Measurements from ENCODE around the gene PUM1. TPM values are rescaled to one million over a fixed set of nuclear protein-coding genes. Genes with fewer than 3 reads are reported as not detected.

The PUM1 gene
- total RNA-seq, 1 donor from 2014 or later, result 137 TPM

- Mint-ChIP-seq H3K4me3 (no peak overlapping the region), H3K36me3 (ENCODE audit: low read depth) (no peaks in the 10 kb centered on the region), H3K27me3 (peaks cover 8% of the 10 kb centered on the region), H3K27ac (no peak overlapping the region), H3K9me3 (no peaks in the 10 kb centered on the region), H3K4me1 (peaks cover 7% of the 10 kb centered on the region)
- ChIA-PET CTCF (no interaction called here), POLR2A (no interaction called here)
- no peak for DNase-seq
- intact Hi-C loops (cut with micrococcal nuclease), result no loop called here
- no peak for ATAC-seq (ENCODE audit: low read depth)
- TF ChIP-seq, protein P1, sequence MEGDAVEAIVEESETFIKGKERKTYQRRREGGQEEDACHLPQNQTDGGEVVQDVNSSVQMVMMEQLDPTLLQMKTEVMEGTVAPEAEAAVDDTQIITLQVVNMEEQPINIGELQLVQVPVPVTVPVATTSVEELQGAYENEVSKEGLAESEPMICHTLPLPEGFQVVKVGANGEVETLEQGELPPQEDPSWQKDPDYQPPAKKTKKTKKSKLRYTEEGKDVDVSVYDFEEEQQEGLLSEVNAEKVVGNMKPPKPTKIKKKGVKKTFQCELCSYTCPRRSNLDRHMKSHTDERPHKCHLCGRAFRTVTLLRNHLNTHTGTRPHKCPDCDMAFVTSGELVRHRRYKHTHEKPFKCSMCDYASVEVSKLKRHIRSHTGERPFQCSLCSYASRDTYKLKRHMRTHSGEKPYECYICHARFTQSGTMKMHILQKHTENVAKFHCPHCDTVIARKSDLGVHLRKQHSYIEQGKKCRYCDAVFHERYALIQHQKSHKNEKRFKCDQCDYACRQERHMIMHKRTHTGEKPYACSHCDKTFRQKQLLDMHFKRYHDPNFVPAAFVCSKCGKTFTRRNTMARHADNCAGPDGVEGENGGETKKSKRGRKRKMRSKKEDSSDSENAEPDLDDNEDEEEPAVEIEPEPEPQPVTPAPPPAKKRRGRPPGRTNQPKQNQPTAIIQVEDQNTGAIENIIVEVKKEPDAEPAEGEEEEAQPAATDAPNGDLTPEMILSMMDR (IDR thresholded peaks at IDR 0.05), result no peak
Observed at GRCh38 chr1:31108861-31109260, 43.3 kb upstream of the PUM1 start.

DNA sequence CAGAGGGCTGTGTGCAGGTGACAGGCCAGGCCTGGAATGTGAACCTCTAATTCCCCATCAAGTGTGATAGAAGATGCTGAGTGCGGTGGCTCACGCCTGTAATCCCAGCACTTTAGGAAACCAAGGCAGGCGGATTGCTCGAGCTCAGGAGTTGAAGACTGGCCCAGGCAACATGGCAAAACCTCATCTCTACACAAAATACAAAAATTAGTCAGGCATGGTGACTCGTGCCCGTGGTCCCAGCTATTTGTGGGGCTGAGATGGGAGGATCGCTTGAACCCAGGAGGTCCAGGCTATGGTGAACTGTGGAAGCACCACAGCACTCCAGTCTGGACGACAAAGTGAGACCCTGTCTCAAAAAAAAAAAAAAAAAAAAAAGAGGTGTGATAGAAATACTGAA, 40.1 kb upstream of the PUM1 start:
- Mint-ChIP-seq H3K27ac (no peak overlapping the region), H3K36me3 (ENCODE audit: low read depth) (no peaks in the 10 kb centered on the region), H3K4me1 (peaks cover 7% of the 10 kb centered on the region), H3K27me3 (peaks cover 5% of the 10 kb centered on the region), H3K9me3 (no peaks in the 10 kb centered on the region), H3K4me3 (no peak overlapping the region)
- DNase-seq, result no peak
- CTCF ChIA-PET, result no interaction called here
- TF ChIP-seq, protein P1 (IDR thresholded peaks at IDR 0.05), result no peak
- intact Hi-C loops (cut with micrococcal nuclease), result no loop called here
- POLR2A ChIA-PET, result no interaction called here
- no peak for ATAC-seq (ENCODE audit: low read depth)

DNA sequence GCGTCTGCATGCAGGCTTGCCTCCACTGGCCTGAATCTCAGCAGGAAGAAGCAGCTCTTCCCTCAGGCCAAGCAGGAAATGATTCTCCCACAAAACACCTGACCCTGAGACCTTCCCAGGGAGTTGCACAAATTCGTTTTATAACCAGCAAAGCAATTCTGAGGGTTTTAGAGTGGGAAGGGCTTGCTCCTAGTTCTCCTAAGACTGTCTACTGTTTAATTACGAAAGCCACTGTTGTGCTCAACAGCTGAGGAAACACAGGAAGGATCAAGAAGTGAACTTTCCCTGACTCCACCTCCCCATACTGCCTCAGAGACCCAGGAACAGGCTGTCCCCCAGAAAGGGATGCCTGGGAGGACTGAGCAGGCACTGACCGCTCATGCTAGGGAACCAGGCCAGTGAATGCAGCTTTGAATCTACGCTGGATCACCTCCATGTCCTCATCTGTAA, 37.0 kb upstream of the PUM1 start:
- CTCF ChIA-PET, result no interaction called here
- Mint-ChIP-seq H3K36me3 (ENCODE audit: low read depth) (no peaks in the 10 kb centered on the region), H3K4me3 (no peak overlapping the region), H3K27ac (no peak overlapping the region), H3K27me3 (peaks cover 3% of the 10 kb centered on the region), H3K9me3 (no peaks in the 10 kb centered on the region), H3K4me1 (no peaks in the 10 kb centered on the region)
- DNase-seq, result no peak
- intact Hi-C loops (cut with micrococcal nuclease), result no loop called here
- no peak for ATAC-seq (ENCODE audit: low read depth)
- TF ChIP-seq, protein P1 (IDR thresholded peaks at IDR 0.05), result no peak
- POLR2A ChIA-PET, result no interaction called here

DNA sequence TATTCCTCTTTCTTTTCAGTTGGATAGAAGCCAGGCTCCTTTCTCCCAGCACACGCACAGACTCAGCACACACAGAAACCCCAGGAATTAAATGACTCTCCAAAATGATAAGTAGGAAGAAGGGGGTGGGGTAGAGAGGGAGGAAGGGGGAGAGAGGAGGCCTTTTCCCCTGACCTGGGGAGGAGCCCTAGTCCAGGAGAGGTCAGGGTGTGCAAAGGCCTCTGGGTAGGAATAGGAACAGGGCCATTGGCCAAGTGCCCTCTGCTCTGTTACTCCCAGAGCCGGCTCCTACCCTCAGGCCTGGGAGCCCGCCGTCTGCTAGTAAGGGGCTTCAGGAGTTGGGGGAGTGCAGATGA, 35.6 kb upstream of the PUM1 start:
- DNase-seq (no peak), ATAC-seq (ENCODE audit: low read depth) (no peak)
- CTCF ChIA-PET, result no interaction called here
- no peaks in the 10 kb centered on the region for H3K4me1 Mint-ChIP-seq
- intact Hi-C loops (cut with micrococcal nuclease), result no loop called here
- POLR2A ChIA-PET, result no interaction called here
- H3K27ac Mint-ChIP-seq, result no peak overlapping the region
- no peak overlapping the region for H3K4me3 Mint-ChIP-seq
- H3K9me3 Mint-ChIP-seq, result no peaks in the 10 kb centered on the region
- TF ChIP-seq, protein P1 (IDR thresholded peaks at IDR 0.05), result no peak
- H3K36me3 Mint-ChIP-seq (ENCODE audit: low read depth), result no peaks in the 10 kb centered on the region
- peaks cover 3% of the 10 kb centered on the region for H3K27me3 Mint-ChIP-seq

DNA sequence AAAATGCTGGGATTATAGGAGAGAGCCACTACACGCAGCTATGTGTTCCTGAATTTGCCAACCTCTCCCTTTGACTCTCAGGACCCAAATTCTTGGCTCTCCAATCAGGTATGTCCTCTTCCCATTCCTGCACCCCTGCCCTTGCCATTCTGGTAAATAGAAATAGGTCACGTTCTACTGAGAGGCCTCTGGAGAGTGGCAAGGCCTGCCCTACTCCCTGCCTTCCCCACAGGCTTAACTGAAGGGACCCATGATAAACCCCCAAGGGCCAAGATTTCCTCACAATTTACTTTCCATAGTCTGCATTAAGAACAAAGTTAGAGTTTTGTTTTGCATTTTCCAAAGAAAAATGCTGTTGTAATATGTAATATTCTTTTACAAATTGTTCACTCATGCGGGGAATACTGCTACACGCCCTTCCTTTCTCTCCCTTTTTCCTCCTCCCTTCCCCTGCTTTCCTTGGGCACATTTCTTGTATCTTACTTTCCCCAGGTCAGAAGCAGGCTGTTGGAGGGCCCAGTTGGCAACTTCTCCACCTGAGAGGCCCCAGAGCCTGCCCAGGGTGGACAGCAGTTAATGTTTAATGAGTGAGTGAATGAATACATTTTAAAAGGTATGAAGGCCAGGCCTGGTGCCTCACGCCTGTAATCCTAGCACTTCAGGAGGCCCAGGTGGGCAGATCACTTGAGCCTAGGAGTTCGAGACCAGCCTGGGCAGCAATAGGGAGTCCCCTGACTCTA, 33.9 kb upstream of the PUM1 start:
- intact Hi-C loops (cut with micrococcal nuclease), result no loop called here
- ChIA-PET CTCF (no interaction called here), POLR2A (no interaction called here)
- TF ChIP-seq, protein P1 (IDR thresholded peaks at IDR 0.05), result no peak
- H3K27me3 Mint-ChIP-seq, result peaks cover 3% of the 10 kb centered on the region
- no peak overlapping the region for H3K27ac Mint-ChIP-seq
- H3K36me3 Mint-ChIP-seq (ENCODE audit: low read depth), result no peaks in the 10 kb centered on the region
- H3K4me3 Mint-ChIP-seq, result no peak overlapping the region
- H3K9me3 Mint-ChIP-seq, result no peaks in the 10 kb centered on the region
- H3K4me1 Mint-ChIP-seq, result no peaks in the 10 kb centered on the region
- ATAC-seq (ENCODE audit: low read depth), result no peak
- no peak for DNase-seq
